GM19438 (cell line): ENCODE measurements around the gene PTP4A2.
"Not testable (repeated sequence)": the region's sequence is repeated elsewhere in the genome, so short reads cannot be mapped to it uniquely, and the experiment has no call there.

Experiments used
- ATAC-seq: cut with Tn5 transposase; IDR thresholded peaks from one replicate; pipeline ENCODE4 v1.9.1; 2021; ENCODE audit warnings: low read depth; ENCODE audit not compliant: unreplicated experiment

The PTP4A2 gene

DNA sequence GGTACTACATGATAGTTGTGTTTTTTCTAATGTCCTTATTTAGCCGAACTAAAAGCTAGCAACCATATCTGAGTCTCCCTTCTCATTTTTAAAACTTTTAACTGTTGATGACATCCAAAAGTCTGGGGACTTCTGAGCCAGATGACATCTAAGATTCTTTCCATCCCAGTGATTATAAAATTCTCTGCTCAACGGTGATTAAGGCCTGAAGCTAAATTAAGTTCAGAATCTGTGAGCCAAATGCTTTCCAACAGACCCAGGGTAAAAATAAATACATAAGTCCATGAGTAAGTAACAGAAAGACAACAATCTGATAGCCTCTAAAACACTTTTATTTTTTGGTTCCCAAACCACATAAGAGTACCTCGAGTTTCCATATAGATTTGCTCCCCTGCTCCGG lies 13.1 kb upstream of the PTP4A2 start:
- no peak for ATAC-seq

- ATAC-seq: no peak
Observed at GRCh38 chr1:31949862-31950261, 11.7 kb upstream of the PTP4A2 start.

DNA sequence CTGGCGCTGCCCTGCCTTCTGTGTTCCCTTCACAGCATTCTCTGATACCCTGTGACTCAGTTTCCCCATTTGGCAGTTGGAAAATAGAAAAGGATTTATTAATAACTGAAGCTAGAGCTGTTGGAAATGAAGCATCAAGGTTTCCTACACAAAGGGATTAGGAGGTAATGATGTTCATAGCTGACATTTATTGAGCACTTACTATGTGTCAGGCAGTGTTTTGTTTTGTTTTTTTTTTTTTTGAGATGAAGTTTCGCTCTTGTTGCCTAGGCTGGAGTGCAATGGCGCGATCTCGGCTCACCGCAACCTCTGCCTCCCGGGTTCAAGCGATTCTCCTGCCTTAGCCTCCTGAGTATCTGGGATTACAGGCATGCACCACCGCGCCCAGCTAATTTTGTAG lies 7.5 kb upstream of the PTP4A2 start:
- not testable (repeated sequence) for ATAC-seq

- peak; percentile 82 for ATAC-seq
Observed at GRCh38 chr1:31944205-31945089, 6.3 kb upstream of the PTP4A2 start.

DNA sequence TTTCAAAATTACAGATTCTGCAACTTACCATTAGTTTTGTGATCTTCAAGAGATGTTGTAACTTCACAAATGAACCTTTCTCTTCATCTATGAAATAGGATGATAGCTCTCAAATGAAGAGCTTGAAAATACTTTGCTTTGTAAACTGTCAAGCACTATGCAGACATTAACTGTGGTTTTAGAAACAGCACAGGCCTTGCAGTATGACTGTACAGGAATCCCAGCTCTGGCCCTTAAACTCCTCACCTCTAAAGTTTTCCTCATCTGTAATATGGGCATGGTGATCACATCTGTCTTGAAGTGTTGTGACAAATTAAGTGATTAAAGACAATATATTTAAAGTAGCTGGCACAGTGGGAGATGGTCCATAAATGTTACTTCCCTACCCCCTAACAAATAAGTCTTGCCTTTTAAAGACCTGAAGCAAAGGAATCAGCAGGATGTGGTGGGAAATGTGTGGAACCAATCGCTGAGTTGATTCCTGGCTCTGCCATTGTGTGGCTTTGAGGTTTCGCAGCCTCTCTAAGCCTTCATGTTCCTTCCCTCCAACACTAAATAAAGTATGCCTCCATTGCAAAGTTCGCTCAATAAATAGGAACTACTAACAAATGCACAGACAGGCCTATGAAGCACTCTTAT lies 5.5 kb upstream of the PTP4A2 start:
- peak; percentile 3 for ATAC-seq

DNA sequence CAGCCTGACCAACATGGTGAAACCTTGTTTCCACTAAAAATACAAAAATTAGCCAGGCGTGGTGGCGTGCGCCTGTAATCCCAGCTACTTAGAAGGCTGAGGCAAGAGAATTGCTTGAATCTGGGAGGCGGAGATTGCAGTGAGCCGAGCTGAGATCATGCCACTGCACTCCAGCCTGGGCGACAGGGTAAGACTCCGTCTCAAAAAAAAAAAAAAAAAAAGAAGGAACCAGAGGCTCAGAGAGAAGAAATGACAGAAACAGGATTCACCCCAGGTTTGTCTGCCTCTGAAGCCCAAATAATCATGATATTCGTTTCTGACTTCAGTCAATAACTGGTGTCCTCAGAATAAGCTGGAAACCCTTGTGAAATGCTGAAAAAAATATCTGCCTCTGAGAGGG lies 3.9 kb upstream of the PTP4A2 start:
- not testable (repeated sequence) for ATAC-seq

- no peak for ATAC-seq
Observed at GRCh38 chr1:31939484-31940329, 1.5 kb upstream of the PTP4A2 start.

DNA sequence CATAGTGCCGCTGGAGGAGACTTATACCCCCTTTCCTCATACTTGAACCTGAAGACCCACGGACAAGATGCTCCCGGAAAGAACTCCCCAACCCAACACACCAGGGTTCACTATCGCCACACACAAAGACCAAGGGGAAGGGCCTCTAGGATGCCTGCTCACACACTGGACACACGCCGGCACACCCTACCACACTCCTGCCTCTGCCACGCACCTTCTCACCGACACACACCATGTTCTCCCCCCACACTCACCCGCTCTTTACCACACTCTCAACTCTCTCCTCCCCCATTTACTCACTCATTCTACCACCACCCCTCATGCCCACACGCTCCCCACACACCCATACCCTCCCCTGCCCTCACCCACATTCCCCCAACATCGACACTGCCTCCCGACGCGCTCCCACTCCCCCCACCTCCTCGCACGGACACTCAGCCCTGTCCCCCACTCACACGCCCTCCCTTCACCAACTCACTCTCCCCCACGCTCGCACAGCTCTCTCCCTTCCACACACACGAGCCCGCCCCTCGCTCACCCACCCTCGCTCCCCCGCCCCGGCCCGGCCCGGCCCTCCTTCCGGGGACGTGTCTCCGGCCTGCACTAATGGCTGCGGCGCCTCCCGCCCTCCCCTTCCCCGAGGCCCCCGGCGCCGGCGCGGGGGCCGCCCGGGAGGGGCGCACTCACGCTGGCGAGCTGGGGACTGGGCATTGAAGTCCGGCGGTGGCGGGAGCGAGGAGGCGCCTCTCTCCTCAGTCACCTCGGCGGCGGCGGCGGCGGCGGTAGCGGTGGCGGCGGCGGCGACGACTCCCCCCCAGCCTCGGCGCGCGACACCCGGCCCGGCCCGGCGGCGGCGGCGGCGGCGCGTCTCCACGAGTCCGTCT lies 626 bp downstream of the PTP4A2 start:
- ATAC-seq: peak; percentile 24

DNA sequence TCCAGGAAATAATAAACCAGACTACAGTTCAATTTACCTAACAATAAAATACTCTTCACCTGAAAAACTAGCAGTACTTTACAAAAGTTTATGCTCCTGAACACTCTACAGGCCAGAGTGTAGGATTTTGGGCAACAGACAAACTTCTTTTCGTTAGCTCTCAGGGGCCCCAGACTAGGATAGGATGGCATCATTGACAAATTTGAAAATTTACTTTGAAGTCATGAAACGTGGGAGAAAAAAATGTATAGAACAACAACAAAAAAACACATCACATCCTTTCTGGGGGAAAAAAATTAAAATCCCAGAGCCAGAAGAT lies 1.2 kb downstream of the PTP4A2 start:
- ATAC-seq: no peak

- no peak for ATAC-seq
Observed at GRCh38 chr1:31936278-31936980, 1.7 kb downstream of the PTP4A2 start.

DNA sequence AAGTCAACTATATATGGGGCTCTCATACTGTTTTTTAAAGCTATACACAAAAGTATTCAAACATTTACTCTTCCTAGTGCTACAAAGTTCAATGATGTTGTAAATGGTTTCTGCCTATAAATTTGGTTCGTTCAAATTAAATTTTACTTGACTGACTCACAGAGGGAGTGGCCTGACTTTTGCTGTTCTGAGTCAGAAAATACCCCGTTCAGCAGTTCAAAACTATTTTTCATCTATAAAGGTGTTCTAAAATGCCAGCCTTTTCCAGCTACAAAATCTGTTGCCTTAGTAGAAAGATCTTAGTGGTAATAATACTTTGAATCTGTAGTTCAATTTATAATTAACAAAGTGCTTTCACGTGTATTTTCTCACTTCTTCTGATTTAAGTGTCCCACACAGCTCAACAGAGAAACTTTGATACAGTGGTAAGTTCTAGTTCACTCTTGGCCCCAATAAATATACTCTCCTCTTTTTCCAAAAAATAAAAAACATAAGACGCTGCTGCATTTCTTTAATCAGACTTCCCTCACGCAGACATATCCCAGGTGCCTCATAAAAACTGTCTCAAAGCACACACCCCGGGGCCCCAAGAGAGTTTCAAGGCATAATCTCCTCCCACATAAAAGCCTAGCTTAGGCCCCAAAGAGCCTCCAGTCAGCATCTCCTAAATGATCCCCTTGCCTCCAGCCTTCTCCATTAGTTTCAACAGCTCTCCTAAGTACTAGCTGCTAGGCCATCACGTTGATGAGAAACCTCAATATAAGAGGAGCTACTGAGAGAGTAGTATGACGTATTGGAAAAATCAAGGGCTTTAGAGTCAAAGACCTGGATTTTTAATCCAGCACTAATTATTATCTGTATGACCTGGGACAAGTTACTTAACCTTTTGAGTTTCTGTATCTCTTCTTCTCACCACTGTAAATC lies 3.2 kb downstream of the PTP4A2 start:
- ATAC-seq: no peak

GRCh38 chr1:31932491-31933316 lies 5.5 kb downstream of the PTP4A2 start:
- no peak for ATAC-seq

- ATAC-seq: no peak
Observed at GRCh38 chr1:31931593-31932225, 6.5 kb downstream of the PTP4A2 start.

- ATAC-seq: no peak
Observed at GRCh38 chr1:31930836-31931592, 7.2 kb downstream of the PTP4A2 start.

DNA sequence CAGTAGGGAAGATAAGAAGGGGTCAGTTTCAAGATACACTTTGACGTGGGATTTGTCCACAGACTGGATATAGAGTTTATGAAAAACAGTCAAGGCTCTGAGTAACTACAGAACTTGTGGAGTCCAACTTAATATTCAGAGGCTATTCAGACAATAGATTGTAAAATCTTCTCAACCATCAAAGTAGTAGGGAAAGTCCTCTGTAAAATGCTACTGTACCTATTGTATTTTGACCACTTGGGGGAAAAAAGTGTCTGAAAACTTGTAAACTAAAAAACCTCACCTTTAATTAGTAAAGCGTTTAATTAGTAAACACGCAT lies 10.5 kb downstream of the PTP4A2 start:
- no peak for ATAC-seq

- ATAC-seq: no peak
Observed at GRCh38 chr1:31926853-31927660, 11.1 kb downstream of the PTP4A2 start.
